Neuronal stem cell (in vitro differentiated cells): ENCODE results near the gene COQ8A.

Experiments
- DNase-seq: peaks from one replicate; pipeline ENCODE4 v3.0.0-alpha.2; 2013; ENCODE audit warnings: low spot score
- H2AFZ ChIP-seq: one replicate; pipeline ENCODE4 v1.6.1; 2013; ENCODE audit warnings: mild to moderate bottlenecking, low read length, inconsistent platforms
- H2AK5ac ChIP-seq: 2 replicates; pipeline ENCODE4 v1.6.1; 2013; ENCODE audit warnings: low read depth, mild to moderate bottlenecking, inconsistent platforms, low read length, moderate library complexity, mixed read lengths
- H2BK120ac ChIP-seq: 2 replicates; pipeline ENCODE4 v1.6.1; 2013; ENCODE audit warnings: low read depth, mild to moderate bottlenecking, inconsistent platforms, low read length, moderate library complexity, mixed read lengths
- H2BK12ac ChIP-seq: one replicate; pipeline ENCODE4 v1.6.1; 2013; ENCODE audit warnings: low read length, inconsistent platforms
- H2BK15ac ChIP-seq: 2 replicates; pipeline ENCODE4 v1.6.1; 2013; ENCODE audit warnings: mild to moderate bottlenecking, low read length, inconsistent platforms, mixed read lengths
- H2BK5ac ChIP-seq: one replicate; pipeline ENCODE4 v1.6.1; 2013; ENCODE audit warnings: inconsistent platforms, mild to moderate bottlenecking, low read length, moderate library complexity
- H3K14ac ChIP-seq: one replicate; pipeline ENCODE4 v1.6.1; 2013; ENCODE audit warnings: low read length, inconsistent platforms
- H3K18ac ChIP-seq: 2 replicates; pipeline ENCODE4 v1.6.1; 2013; ENCODE audit warnings: low read length, inconsistent platforms
- H3K23ac ChIP-seq: 2 replicates; pipeline ENCODE4 v1.6.1; 2013; ENCODE audit warnings: low read depth, mild to moderate bottlenecking, mixed read lengths, low read length, inconsistent platforms; ENCODE audit not compliant: poor library complexity
- H3K27ac ChIP-seq: replicated peaks from 3 replicates; pipeline ENCODE4 v1.5.1; 2013; ENCODE audit warnings: low read length, inconsistent platforms
- H3K27me3 ChIP-seq, 3 experiments: 2 replicates each; pipeline ENCODE4 v1.6.1; 2013; ENCODE audit warnings: low read length in 3 of 3, mild to moderate bottlenecking in 2 of 3, inconsistent platforms in 1 of 3, low read depth in 1 of 3, mixed read lengths in 1 of 3, moderate library complexity in 1 of 3; ENCODE audit not compliant: control insufficient read depth in 3 of 3, insufficient read depth in 3 of 3
- H3K36me3 ChIP-seq, 2 donors: replicated peaks in 1 of 2; 2 replicates each; pipeline ENCODE4 v1.6.1; 2013; ENCODE audit warnings: low read length in 2 of 2; ENCODE audit not compliant: control insufficient read depth in 2 of 2, insufficient read depth in 2 of 2
- H3K4ac ChIP-seq: 2 replicates; pipeline ENCODE4 v1.6.1; 2013; ENCODE audit warnings: inconsistent platforms, mild to moderate bottlenecking, low read length, moderate library complexity
- H3K4me1 ChIP-seq, 2 donors: 1 replicate in 1 of 2; 2 replicates in 1 of 2; pipeline ENCODE4 v1.6.1; 2013; ENCODE audit warnings: low read length in 2 of 2, low read depth in 1 of 2; ENCODE audit not compliant: control insufficient read depth in 2 of 2, insufficient read depth in 1 of 2
- H3K4me2 ChIP-seq: one replicate; pipeline ENCODE4 v1.6.1; 2013; ENCODE audit warnings: mild to moderate bottlenecking, low read length, inconsistent platforms; ENCODE audit not compliant: insufficient read depth, poor library complexity, severe bottlenecking
- H3K4me3 ChIP-seq, 2 donors: 2 replicates each; pipeline ENCODE4 v1.5.1; 2013; ENCODE audit warnings: low read length in 2 of 2, mild to moderate bottlenecking in 2 of 2, inconsistent platforms in 1 of 2, moderate library complexity in 1 of 2
- H3K79me1 ChIP-seq: one replicate; pipeline ENCODE4 v1.6.1; 2013; ENCODE audit warnings: low read depth, mild to moderate bottlenecking, inconsistent platforms, low read length, moderate library complexity
- H3K9ac ChIP-seq: one replicate; pipeline ENCODE4 v1.6.1; 2013; ENCODE audit warnings: mild to moderate bottlenecking, low read depth, low read length, inconsistent platforms; ENCODE audit not compliant: poor library complexity
- H3K9me3 ChIP-seq, 2 donors: replicated peaks in 1 of 2; 2 replicates each; pipeline versions ENCODE3 to v1.6.1; 2013; ENCODE audit warnings: low read length in 2 of 2, mild to moderate bottlenecking in 2 of 2, inconsistent platforms in 1 of 2, low read depth in 1 of 2, mixed read lengths in 1 of 2, moderate library complexity in 1 of 2; ENCODE audit not compliant: control insufficient read depth in 2 of 2, insufficient read depth in 1 of 2
- H4K8ac ChIP-seq: one replicate; pipeline ENCODE4 v1.6.1; 2013; ENCODE audit warnings: low read depth, mild to moderate bottlenecking, inconsistent platforms, low read length, moderate library complexity
- H4K91ac ChIP-seq: one replicate; pipeline ENCODE4 v1.6.1; 2013; ENCODE audit warnings: low read length, low read depth, mild to moderate bottlenecking, inconsistent platforms; ENCODE audit not compliant: poor library complexity
- WGBS, 2 donors: extraction: QIAGEN DNeasy Blood & Tissue Kit; methylation state at CpG; one replicate each; pipeline ENCODE4 v1.1.7; 2013; ENCODE audit warnings: missing lambda C conversion rate in 2 of 2, mixed read lengths in 1 of 2; ENCODE audit not compliant: insufficient read length in 2 of 2, insufficient replicate concordance in 1 of 2; ENCODE audit errors: extremely low coverage in 2 of 2; 5-methylcytosine and 5-hydroxymethylcytosine counted together

The COQ8A gene

DNA sequence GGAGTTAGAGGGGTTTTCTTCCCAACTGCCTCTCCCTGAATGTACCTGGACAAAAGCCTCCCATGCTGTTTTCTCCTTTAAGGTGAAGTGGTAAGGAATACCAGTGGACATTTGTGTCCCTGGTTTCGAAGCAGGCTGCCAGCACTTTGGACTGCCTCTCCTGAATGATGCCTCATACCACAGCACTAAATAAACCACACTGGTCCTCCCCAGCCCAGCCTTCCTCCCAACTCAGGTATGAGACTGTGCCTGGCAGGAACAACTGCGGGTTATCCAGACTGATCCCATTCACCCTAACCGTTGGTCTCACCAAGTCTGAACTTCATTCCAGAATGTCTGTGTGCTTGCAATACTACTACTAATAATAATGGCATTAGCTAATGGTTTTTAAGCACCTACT, 9.3 kb downstream of the COQ8A start:
- Histone ChIP-seq H3K18ac (no peak overlapping the region), H3K4me1 (peaks cover 8 to 10% of the 10 kb centered on the region in 2 donors), H4K8ac (no peak overlapping the region), H3K27me3 (no peaks in the 10 kb centered on the region), H2AK5ac (no peak overlapping the region), H3K4ac (no peak overlapping the region), H3K79me1 (peaks cover 4% of the 10 kb centered on the region), H3K9ac (no peak overlapping the region), H2BK12ac (no peak overlapping the region), H4K91ac (no peak overlapping the region), H3K14ac (no peak overlapping the region), H3K4me2 (no peak overlapping the region), H2BK120ac (no peak overlapping the region), H3K9me3 (peaks cover 2 to 6% of the 10 kb centered on the region in 2 donors), H3K4me3 (no peak overlapping the region), H2BK15ac (no peak overlapping the region), H3K27ac (no peak overlapping the region), H2AFZ (no peak overlapping the region), H3K23ac (no peak overlapping the region), H2BK5ac (no peak overlapping the region), H3K36me3 (no peaks in the 10 kb centered on the region)
- DNase-seq, result no peak
- no CpG with 5 or more reads among the region's 3 CpGs for whole genome bisulfite sequencing, 2 donors

DNA sequence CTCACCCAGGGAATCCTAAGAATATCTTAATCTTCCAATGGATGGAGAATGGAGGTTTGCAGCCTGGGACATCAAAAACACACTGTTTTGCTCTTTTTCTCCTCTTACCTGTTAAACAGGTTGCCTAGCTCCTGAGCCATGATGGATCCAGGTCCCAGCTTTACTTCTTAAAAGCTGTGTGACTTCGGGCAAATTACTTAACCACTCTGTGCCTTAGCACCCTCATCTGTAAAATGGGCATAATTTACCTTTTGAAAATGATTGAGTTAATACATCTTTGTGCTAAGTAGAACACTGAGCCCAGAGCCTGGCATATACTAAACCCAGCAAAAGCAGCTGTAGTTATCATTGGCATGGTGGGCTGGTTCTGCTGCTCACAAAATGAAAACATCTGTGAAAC, 10.2 kb downstream of the COQ8A start:
- Histone ChIP-seq H3K4me3 (no peak overlapping the region), H3K27me3 (no peaks in the 10 kb centered on the region), H2AK5ac (no peak overlapping the region), H2BK15ac (no peak overlapping the region), H3K9me3 (peaks cover 2 to 6% of the 10 kb centered on the region in 2 donors), H4K91ac (no peak overlapping the region), H2BK12ac (no peak overlapping the region), H3K23ac (no peak overlapping the region), H3K4me2 (no peak overlapping the region), H3K4me1 (peaks cover 4 to 6% of the 10 kb centered on the region in 2 donors), H3K79me1 (peaks cover 4% of the 10 kb centered on the region), H3K4ac (no peak overlapping the region), H2BK120ac (no peak overlapping the region), H3K36me3 (no peaks in the 10 kb centered on the region), H2BK5ac (no peak overlapping the region), H3K27ac (no peak overlapping the region), H4K8ac (no peak overlapping the region), H3K18ac (no peak overlapping the region), H3K9ac (no peak overlapping the region), H3K14ac (no peak overlapping the region), H2AFZ (no peak overlapping the region)
- no CpG with 5 or more reads among the region's 1 CpG for WGBS, 2 donors
- DNase-seq, result no peak

DNA sequence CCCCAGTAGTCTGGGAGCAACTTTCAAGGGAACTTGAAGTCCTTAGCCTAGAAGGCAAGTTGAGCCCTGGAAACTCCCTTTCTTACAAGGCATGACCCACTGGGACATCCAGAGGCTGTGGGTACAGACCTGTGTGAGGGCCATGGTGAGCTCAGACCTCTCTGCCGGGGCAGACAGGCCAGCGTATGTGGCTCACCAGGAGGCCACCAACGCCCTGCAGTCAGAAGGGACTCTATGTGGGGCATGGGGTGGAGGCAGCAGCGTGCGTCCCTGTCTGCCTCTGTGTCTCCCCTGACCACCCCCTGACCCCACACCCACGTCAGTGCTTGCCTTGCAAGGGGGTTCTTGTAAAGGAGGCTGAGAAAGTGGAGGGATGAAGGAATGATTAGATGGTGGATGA, 10.8 kb downstream of the COQ8A start:
- H3K14ac ChIP-seq, result peak overlapping the region; percentile 9

GRCh38 chr1:226951286-226952117, 11.4 kb downstream of the COQ8A start:
- no peak overlapping the region for H2BK120ac ChIP-seq
- H3K4me1 ChIP-seq, result peaks cover 1 to 3% of the 10 kb centered on the region in 2 donors
- H2BK15ac ChIP-seq, result no peak overlapping the region
- no peak for DNase-seq
- H3K23ac ChIP-seq, result no peak overlapping the region
- no peak overlapping the region for H4K8ac ChIP-seq
- H3K27me3 ChIP-seq, result no peaks in the 10 kb centered on the region
- H4K91ac ChIP-seq, result no peak overlapping the region
- H3K27ac ChIP-seq, result no peak overlapping the region
- H3K9ac ChIP-seq, result no peak overlapping the region
- H3K4me2 ChIP-seq, result no peak overlapping the region
- no peak overlapping the region for H3K14ac ChIP-seq
- H2BK5ac ChIP-seq, result no peak overlapping the region
- no peak overlapping the region for H3K4ac ChIP-seq
- peak overlapping the region in 1 of 2 donors; percentile 20 for H3K4me3 ChIP-seq
- H2AFZ ChIP-seq, result no peak overlapping the region
- no peak overlapping the region for H2BK12ac ChIP-seq
- peak overlapping the region; percentile 57 for H3K18ac ChIP-seq
- H3K9me3 ChIP-seq, result peaks cover 2 to 6% of the 10 kb centered on the region in 2 donors
- no peaks in the 10 kb centered on the region for H3K36me3 ChIP-seq
- no peak overlapping the region for H2AK5ac ChIP-seq
- no CpG with 5 or more reads among the region's 12 CpGs for WGBS, 2 donors
- peaks cover 4% of the 10 kb centered on the region for H3K79me1 ChIP-seq

More for the DNA sequence above, 10.8 kb downstream of the COQ8A start:
- peaks cover 4% of the 10 kb centered on the region for H3K79me1 ChIP-seq
- H2AK5ac ChIP-seq, result no peak overlapping the region
- H3K36me3 ChIP-seq, result no peaks in the 10 kb centered on the region
- no peak overlapping the region for H3K4ac ChIP-seq
- H3K27ac ChIP-seq, result no peak overlapping the region
- no peak overlapping the region for H2BK5ac ChIP-seq
- no peak overlapping the region for H2AFZ ChIP-seq
- H4K91ac ChIP-seq, result no peak overlapping the region
- H3K9me3 ChIP-seq, result peaks cover 2 to 6% of the 10 kb centered on the region in 2 donors
- peak overlapping the region; percentile 77 for H2BK120ac ChIP-seq
- no CpG with 5 or more reads among the region's 6 CpGs for WGBS, 2 donors
- H3K4me2 ChIP-seq, result no peak overlapping the region
- H2BK12ac ChIP-seq, result no peak overlapping the region
- H3K4me1 ChIP-seq, result peaks cover 1 to 3% of the 10 kb centered on the region in 2 donors
- no peak overlapping the region for H4K8ac ChIP-seq
- no peak overlapping the region for H2BK15ac ChIP-seq
- H3K4me3 ChIP-seq, result peak overlapping the region in 1 of 2 donors; percentile 20
- H3K23ac ChIP-seq, result no peak overlapping the region
- H3K18ac ChIP-seq, result no peak overlapping the region
- no peaks in the 10 kb centered on the region for H3K27me3 ChIP-seq
- H3K9ac ChIP-seq, result peak overlapping the region; percentile 71
- no peak for DNase-seq
